SH-SY5Y (cell line): ENCODE results near the gene SELENOS.

Experiments used
- GATA2 ChIP-seq: IDR thresholded peaks from 2 replicates; pipeline ENCODE4 v1.6.1; 2011; ENCODE audit warnings: mild to moderate bottlenecking, low read depth, low read length
- GATA3 ChIP-seq: IDR thresholded peaks from 2 replicates; pipeline ENCODE4 v1.6.1; 2011; ENCODE audit warnings: low read depth, mild to moderate bottlenecking, low read length, moderate library complexity

DNA sequence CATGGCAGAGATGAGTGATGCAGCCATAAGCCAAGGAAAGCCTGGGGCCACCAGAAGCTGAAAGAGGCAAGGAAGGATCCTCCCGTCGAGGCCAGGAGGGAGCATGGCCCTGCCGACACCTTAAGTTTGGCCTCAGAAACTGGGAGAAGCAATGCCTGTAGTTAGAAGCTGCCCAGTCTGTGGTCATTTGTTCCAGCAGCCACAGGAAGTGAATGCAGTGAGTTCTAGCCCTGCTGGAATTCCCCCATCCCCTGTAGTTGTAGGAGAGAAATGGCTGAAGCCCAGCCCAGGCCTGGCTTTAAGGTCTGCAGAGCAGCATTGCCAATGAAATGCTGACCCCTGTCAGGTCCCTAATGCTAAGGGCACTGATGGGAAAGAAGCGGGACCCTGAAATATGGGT lies 13.3 kb downstream of the SELENOS start:
- TF ChIP-seq GATA3 = no peak
- TF ChIP-seq GATA2 = no peak
